ENCODE data around the gene OSBPL9.
A peak's percentile ranks its signal among the peaks of the same experiment; 100 is the strongest.

The OSBPL9 gene

DNA sequence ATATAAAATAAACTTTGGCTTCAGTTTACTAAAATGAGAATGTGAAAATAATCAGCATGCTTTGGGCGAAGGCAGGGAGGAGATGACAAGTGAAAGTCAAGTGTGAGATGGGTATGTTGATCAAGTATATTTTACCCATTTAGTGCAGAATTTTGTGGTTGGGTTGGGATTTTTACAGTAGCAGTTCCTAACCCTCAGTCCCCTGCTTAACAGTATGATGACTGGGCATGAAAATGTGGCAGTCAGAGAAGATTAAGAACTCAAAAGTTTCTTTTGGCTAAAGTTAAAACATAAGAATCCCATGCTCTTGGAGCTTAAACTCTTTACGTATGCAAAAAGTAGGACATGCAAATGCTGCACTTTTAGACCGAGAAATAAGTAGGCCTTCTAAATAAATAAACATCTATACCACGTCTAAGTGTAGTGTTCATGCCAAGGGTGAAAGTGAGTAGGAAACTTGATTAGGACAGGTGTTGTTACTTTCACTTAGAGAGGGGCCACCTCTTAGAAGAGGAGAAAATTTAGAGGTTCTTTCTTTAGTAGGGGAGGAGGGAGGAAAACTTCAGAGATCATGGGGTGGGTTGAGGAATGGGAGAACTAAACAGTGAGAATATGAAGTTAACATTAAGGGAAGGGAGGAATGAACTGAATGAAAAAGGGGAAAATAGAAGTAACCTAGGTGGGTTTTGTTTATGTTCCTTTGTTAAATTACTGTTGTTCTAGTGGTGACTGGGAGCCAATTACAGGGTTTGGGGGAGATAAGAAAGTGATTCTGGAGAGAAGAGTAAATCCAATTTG lies 127.8 kb downstream of the OSBPL9 start:
- DNase-seq, result no peak

DNA sequence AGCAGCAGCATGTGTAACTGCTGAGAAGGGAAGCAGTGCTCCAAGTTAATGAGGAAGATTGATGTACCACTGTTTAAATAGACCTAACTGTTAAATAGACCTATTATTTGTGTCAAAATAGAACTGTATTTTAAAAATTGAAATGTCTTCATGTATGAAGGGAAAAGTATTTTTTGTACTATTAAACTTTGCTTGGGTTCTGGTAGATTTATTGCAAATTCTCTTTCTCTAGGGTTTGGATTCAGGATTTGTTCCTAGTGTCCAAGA lies 128.3 kb downstream of the OSBPL9 start:
- no peak for DNase-seq

DNA sequence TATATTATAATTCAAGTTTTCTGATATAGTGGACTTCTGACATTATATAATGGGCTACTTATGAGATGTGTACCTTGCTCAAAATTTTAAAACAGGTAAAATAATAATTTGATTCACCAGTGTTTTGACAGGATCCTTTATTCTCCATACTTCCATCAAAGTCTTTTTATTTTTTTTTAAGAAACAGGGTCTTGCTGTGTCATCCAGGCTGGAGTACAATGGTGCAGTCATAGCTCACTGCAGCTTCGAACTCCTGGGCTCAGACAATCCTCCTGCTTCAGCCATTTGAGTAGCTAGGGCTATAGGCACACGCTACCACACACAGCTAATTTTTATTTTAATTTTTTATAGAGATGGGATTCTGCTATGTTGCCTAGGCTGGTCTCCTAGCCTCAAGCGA lies 132.3 kb downstream of the OSBPL9 start:
- DNase-seq, result no peak

DNA sequence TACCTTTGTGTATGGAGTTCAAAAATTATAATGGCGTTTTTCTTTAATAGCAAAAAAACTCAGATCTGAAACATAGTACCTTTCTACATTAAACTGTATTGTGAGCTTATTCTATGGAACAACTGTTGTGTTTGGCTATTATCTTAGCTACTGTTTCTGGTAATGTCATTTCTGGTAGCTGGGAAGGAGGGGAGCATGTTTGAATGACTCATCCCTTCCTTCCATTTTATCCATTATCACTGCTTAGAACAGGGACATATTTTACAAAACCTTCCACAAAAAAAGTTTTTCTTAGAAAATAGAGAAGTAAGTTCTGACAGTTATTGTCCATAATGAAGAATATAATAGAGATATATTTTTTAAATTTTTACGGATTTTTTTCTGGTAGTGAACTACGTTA lies 133.3 kb downstream of the OSBPL9 start:
- no peak for DNase-seq

GRCh38 chr1:51750729-51751128 lies 133.8 kb downstream of the OSBPL9 start:
- no peak for DNase-seq

DNA sequence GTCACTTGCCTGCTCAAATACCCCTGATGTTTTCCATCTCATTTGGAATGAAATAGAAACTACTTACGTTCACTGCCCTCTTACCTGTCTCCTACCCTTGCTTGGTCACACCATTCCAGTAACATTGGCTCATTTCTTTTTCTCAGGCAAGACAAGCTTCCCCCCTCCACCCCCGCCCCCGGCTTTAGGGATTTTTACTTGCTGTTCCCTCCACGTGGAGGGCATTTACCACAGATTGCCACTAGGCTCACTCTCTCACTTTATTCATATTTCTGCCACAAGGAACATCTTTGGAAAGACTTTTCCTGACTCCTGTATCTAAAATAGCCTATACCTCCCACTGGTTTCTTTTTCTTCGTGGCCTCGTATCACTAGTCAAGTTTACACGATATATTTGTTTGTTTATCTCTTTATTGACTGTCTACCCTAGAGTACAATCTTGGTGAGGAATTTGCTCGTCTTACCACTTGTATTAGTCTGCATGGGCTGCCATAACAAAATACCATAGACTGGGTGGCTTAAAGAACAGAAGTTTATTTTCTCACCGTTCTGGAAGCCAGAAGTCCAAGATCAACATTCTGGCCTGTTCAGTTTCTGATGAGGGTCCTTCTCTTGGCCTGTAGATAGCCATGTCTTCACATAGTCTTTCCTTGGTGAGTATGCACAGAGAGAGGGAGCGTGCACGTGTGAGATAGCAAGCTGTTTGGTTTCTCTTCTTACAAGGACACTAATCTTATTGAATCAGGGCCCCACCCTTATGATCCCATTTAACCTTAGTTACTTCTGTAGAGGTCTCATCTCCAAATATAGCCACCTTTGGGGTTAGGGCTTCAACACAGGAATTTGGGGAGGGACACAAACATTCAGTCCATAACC lies 135.4 kb downstream of the OSBPL9 start:
- no peak for DNase-seq

- no peak for DNase-seq
Measured at GRCh38 chr1:51753969-51754368, 137.1 kb downstream of the OSBPL9 start.

GRCh38 chr1:51754666-51755065 lies 137.8 kb downstream of the OSBPL9 start:
- no peak for DNase-seq

DNA sequence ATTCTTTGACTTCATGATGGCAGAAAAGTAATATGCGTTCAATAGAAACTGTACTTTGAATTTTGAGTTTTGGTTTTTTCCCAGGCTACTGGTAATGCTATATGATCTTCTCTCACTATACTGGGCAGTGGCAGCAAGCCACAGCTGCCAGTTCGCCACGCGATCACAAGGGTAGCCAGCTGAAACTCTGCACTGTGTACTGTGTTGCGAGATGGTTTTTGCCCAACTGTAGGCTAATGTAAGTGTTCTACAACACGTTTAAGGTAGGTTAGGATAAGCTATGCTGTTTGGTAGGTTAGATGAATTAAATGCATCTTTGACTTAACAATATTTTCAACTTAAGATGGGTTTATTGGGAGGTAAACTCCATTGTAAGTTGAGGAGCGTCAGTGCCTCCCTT lies 138.5 kb downstream of the OSBPL9 start:
- no peak for DNase-seq

GRCh38 chr1:51756290-51756689 lies 139.4 kb downstream of the OSBPL9 start:
- DNase-seq, result no peak

- DNase-seq, result no peak
Measured at GRCh38 chr1:51758310-51758709, 141.4 kb downstream of the OSBPL9 start.

GRCh38 chr1:51760872-51761271 lies 144.0 kb downstream of the OSBPL9 start:
- DNase-seq, result no peak

- no peak for DNase-seq
Measured at GRCh38 chr1:51761351-51761750, 144.5 kb downstream of the OSBPL9 start.

DNA sequence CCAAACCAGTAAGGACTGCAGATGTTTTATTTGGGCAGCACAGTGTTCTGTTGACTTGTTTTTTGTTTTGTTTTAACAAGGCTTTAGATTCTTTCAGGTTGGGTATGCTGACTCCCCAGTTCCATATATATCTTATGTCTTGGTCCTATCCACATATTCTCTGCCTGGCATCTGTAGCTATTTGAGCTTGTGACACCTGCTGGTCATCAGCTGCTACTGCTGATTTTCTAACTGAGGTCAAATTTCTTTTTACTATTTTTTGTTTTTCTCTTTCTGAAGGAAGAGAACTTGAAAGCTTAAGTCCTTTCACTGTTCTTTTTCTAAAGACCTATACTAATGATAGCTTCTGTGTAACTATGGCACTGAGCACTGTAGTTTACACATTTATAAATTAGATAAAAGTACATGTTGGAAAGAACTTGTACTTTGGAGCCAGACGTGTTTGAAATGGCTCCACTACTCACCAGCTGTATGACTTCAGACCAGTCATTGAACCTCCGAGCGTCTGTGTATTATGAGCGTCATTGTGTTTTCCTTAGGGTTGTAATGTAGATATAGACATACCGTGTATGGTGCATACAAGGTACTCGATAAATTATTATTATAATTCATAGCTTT lies 152.2 kb downstream of the OSBPL9 start:
- DNase-seq, result peak; percentile 15 to 48

DNA sequence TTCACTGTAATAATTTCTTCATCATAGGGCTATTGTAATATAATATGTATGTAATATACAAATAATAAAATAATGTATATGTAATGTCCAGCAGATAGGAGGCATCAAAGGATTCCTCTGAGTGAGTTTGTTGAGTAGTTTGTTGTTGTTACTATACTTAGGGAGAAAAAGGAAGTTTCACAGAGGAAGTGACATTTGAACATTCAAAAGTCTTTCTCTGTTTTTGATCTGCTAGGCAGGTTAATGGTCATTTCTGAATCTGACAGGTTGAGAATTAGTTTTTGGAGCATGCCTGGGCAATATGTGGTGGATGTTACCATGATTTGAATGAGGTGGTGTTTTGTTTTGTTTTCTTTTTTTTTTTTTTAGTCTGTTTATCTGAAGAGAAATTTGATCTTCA lies 159.5 kb downstream of the OSBPL9 start:
- no peak for DNase-seq

DNA sequence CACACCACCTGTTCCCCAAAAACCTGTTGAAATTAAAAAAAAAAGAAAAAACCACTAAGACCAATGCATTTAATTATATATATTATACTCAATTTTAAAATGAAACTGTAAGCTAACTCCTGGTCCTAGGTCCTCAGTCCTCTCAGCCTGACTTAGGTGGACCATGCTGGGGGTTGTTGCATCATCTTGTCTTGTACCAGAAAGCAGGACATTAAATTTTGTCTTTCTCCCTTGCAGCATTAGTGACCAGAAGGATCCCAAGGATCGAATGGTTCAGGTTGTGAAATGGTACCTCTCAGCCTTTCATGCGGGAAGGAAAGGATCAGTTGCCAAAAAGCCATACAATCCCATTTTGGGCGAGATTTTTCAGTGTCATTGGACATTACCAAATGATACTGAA lies 164.0 kb downstream of the OSBPL9 start:
- DNase-seq, result no peak

DNA sequence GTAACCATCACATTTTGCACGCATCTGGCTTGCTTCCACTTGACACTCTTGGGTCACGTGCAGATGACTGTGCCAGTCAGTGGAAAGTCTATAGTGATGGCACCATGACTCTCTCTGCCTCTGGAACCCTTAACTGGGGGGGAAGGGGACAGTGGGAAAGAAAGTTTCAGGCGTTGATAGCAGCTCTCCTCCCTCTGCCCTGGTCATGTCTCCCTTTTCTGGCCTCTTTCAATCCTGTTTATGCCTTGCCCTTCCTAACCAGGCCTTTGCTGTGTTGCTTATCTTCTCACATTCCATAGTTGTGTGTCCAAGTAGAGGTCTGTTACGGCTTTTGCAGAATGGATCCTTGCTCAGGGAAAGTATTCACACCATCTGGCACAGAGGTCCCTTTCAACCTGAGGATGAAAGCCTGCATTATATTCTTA lies 168.1 kb downstream of the OSBPL9 start:
- DNase-seq, result no peak

GRCh38 chr1:51788938-51789337 lies 172.0 kb downstream of the OSBPL9 start:
- no peak for DNase-seq

- DNase-seq, result no peak
Measured at GRCh38 chr1:51789342-51789741, 172.4 kb downstream of the OSBPL9 start.

DNA sequence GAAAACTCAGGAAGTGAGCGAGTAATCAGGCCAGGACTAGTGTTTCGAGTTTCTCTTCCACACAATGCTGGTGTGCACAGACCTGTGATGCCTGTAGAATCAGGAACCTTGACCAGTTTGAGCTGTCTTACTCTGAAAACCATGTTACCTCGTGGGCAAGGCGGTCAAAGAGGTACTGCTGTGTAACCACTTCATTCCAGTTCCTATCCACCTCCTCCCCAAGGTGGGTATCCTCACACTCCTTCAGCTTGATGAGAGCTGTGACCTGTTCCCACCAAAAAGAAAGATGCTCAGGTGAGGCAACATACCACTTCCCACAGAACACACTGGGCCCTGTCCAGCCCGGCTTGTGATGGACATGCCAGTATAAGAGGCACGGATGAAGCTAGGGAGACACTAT lies 173.5 kb downstream of the OSBPL9 start:
- DNase-seq, result no peak

DNA sequence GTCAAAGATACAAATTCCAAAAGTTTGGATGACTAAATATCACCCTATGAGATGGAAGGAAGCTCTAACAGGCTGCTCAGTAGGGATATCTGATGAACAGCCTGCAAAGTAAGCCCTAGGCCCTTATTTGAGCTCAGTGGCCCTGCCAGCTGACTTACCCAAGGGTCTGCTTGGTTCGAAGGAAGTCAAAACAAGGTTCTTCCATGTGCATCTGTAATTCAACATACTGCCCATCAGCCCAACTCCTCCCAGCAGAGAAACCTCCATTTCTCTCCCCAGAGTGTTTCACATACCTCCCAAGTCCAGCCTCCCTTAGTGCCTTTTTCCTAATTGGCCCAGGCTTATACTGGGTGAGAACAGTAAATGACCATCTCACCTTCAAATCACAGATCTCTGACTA lies 175.0 kb downstream of the OSBPL9 start:
- no peak for DNase-seq

DNA sequence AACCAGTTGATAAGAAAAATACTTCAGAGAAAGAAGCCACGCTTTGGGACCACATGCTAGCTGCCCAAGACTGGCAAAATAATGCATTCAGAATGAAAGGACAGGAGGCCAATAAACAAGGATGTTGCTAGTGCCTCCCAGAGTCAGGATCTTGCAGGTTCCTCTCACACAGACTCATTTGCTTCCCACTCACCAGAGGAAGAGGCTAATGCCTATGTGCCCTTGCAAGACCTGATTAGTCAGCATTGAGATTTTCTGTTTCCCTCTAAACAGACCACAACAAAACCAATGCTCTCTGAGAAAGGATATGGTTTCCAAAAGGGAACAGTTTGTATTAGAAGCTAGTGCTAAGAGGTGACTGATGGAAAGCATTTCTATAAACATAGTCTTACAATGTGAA lies 176.0 kb downstream of the OSBPL9 start:
- DNase-seq, result no peak

DNA sequence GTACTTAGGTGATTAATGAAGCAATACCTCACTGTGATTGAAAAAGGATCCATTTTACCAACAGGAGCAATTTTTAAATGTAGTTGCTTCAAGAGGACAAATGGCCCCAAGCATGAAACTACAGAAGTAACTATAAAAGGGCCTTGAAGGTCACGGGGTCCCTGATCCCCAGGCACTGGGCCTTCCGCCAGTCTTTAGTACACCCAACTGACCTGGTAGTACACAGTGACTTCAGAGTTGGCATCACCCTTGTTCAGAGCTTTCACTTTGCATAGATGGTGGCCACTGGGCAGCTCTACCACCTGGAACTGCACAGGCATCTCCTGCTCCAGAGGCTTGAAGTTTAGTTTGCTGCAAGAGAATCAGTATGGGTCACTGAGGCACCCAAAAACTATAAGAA lies 177.4 kb downstream of the OSBPL9 start:
- no peak for DNase-seq

DNA sequence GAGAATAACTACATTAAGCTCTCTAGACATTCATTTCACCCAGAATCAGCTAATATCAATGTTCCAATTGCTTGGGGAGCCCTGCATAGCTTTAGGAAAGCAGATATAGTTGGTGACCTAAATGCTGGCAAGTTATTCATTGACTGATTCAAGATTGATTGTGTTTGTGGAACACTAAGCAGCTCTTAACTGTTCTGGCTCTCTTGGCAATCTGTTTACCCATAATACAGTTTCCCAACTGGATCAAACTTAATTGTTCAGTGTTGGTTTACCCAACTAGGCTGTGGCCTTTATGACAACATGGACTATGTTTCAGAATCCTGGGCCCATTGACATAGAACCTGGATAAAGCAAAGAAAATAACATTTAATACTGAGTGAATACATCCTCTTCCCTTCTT lies 178.0 kb downstream of the OSBPL9 start:
- no peak for DNase-seq

All from CD4-positive, alpha-beta T cell treated with Interleukin-4 for 1 hour (primary cell).